Lower lobe of right lung (tissue), 2 donors: Measurements from ENCODE around the gene MRPL17. TPM values are rescaled to one million over a fixed set of nuclear protein-coding genes. Genes with fewer than 3 reads are reported as not detected.
"Not testable (repeated sequence)": the region's sequence is repeated elsewhere in the genome, so short reads cannot be mapped to it uniquely, and the experiment has no call there.

Source experiments
- ATAC-seq, 2 donors: fragments of 200-7000 bp; cut with Tn5 transposase; one replicate each; pipeline ENCODE4 v1.9.1; 2020 to 2022; ENCODE audit warnings: mild to moderate bottlenecking in 2 of 2, moderate library complexity in 2 of 2
- DNase-seq: peaks from one replicate; pipeline ENCODE4 v3.0.0-alpha.2; 2020
- H3K27ac ChIP-seq: fragments of 200-600 bp; one replicate; pipeline ENCODE4 v1.8.0; 2022
- H3K27me3 ChIP-seq: fragments of 200-600 bp; one replicate; pipeline ENCODE4 v1.8.0; 2022; ENCODE audit warnings: low read depth
- H3K36me3 ChIP-seq: fragments of 200-600 bp; one replicate; pipeline ENCODE4 v1.8.0; 2022; ENCODE audit warnings: mild to moderate bottlenecking
- H3K4me1 ChIP-seq: fragments of 200-600 bp; one replicate; pipeline ENCODE4 v1.8.0; 2022
- H3K4me3 ChIP-seq: fragments of 200-600 bp; one replicate; pipeline ENCODE4 v1.8.0; 2022; ENCODE audit warnings: mild to moderate bottlenecking
- H3K9me3 ChIP-seq: fragments of 200-600 bp; one replicate; pipeline ENCODE4 v1.8.0; 2022
- CTCF ChIP-seq: fragments of 200-600 bp; IDR thresholded peaks from one replicate; pipeline ENCODE4 v1.8.0; 2022; ENCODE audit warnings: antibody characterized with exemption, mild to moderate bottlenecking
- intact Hi-C: fragments of 100-400 bp; cut with DNase I; formaldehyde crosslinking; loops from one replicate; pipeline ENCODE4 v1.11.0; 2022
- total RNA-seq: library from RNA; stranded (reverse); fragmentation: NEBNext Ultra II Directional; extraction: Animal tissue kit (Norgen Biotek cat#: 25700); gene quantifications from one replicate; pipeline ENCODE4 v1.2.1, GENCODE V29; 2021
- donor health status: DM: no; HTN: yes; CAD: no; lungs with severe emphysema.

MRPL17 gene
- total RNA-seq, 1 donor from 2014 or later = 34.2 TPM

DNA sequence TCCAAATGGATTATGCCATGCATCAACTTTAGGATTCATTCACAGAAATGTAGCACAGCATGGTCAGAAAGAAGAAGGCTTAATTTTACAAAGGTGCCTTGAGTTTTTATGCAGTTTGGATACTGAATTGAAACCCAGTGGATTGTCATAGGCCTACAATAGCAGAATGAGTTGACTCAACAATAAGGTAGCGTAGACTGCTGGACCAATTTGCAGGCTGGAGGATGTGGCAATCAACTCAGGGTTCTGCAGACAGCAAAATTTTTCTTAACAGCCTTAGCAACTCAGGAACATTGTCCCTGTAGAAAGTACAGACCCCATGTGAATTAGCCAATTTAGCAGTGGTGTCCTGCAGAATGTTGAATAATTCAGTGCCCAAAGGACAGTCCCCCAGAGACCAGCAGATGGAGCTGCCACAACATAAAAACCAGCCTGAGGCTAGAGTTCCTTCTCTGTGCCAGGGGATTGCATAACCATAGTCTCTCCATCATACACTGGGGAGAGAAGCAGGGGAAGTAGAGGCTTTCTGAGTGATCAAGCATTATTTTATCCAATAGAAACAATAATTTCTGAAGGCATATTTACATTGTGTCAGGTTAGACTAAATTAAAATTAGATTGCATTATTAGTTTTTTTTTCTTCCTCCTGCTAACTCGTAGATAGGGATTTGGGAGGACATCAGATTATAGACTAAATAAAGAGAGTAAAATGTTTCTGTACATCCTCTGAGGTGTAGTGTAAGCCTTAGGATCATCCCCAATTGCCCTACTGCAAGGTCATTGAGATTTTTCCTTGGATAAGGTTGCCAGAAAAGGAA lies 20.3 kb upstream of the MRPL17 start:
- H3K4me3 ChIP-seq = no peak overlapping the region
- intact Hi-C loops = no loop called here
- no peak overlapping the region for H3K27ac ChIP-seq

DNA sequence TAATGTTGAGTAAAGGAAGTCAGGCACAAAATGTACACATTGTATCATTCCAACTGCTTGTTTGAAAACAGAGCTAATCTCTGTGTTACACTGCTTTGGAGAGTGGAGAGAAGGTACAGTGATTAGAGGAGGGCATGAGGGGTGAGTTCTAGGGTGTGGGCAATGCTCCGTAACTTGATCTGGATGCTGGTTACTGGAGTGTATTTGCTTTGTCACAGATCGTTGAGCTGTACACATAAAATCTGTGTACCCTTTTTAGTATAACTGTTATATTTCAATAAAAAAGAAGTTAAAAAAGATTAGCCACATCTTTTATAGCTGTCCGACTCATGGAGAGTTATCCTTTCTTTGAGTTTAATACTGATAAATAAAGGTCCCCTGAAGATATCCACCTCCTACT lies 18.8 kb upstream of the MRPL17 start:
- ATAC-seq, DNase-seq, H3K36me3 ChIP-seq, H3K4me3 ChIP-seq, H3K9me3 ChIP-seq, intact Hi-C loops, H3K27me3 ChIP-seq, H3K27ac ChIP-seq: not testable (repeated sequence)
- H3K4me1 ChIP-seq = peaks cover 11% of the 10 kb centered on the region

More for the DNA sequence above, 20.3 kb upstream of the MRPL17 start:
- no peaks in the 10 kb centered on the region for H3K36me3 ChIP-seq
- H3K9me3 ChIP-seq = no peaks in the 10 kb centered on the region
- peak; percentile 67 for TF ChIP-seq CTCF
- peaks cover 11% of the 10 kb centered on the region for H3K4me1 ChIP-seq
- ATAC-seq = peak; percentile 94 to 96
- no peak for DNase-seq
- no peaks in the 10 kb centered on the region for H3K27me3 ChIP-seq

GRCh38 chr11:6695377-6695776 lies 12.2 kb upstream of the MRPL17 start:
- H3K4me1 ChIP-seq = peaks cover 32% of the 10 kb centered on the region
- no peaks in the 10 kb centered on the region for H3K27me3 ChIP-seq
- no peaks in the 10 kb centered on the region for H3K9me3 ChIP-seq
- intact Hi-C loops = no loop called here
- H3K36me3 ChIP-seq = no peaks in the 10 kb centered on the region
- H3K4me3 ChIP-seq = no peak overlapping the region
- no peak for TF ChIP-seq CTCF
- DNase-seq (no peak), ATAC-seq (peak; percentile 63 to 70)
- peak overlapping the region; percentile 59 for H3K27ac ChIP-seq

GRCh38 chr11:6694229-6694535 lies 11.0 kb upstream of the MRPL17 start:
- H3K27ac ChIP-seq = no peak overlapping the region
- no peaks in the 10 kb centered on the region for H3K36me3 ChIP-seq

DNA sequence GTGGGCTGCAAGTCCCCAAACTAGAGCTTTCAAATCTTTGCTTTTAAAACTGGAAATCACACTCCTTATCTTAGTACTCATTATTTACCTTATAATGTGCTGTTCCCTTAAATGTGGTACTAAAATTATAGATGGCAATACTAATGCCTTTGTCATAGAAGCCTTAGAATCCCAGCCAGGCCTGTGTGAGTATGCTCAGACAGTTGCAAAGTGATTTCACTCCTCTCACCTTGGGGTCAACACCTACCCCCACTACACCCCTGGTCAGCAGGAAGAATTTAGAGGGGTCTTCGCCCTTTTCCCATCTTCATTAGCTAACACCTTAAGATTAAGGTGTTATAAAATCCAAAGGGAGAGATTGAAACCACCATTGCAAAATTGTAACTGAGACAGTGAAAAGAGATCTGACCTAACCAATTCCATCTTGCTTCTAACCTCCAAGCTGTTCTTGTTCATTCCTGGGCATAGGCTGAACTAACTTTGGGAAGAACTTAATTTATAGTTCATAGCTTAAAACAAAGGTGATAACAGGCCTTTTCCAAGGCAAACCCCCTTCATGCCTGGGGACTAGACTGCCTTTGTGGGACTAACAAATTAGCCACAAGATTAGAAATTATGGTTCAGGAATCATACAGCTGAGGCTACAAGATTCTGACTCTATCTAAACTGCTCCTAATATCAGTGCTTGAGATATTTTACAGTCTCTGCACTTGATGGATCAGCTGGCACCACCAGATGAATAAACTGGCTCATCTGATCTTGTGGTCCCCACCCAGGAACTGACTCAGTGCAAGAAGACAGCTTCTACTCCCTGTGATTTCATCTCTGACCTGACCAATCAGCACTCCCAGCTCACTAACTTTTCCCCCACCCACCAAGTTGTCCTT lies 10.4 kb upstream of the MRPL17 start:
- Histone ChIP-seq H3K27me3 (no peaks in the 10 kb centered on the region), H3K27ac (no peak overlapping the region), H3K36me3 (no peaks in the 10 kb centered on the region), H3K9me3 (no peaks in the 10 kb centered on the region), H3K4me1 (peaks cover 32% of the 10 kb centered on the region), H3K4me3 (no peak overlapping the region)
- ATAC-seq (peak in 1 of 2 donors; percentile 20), DNase-seq (no peak)
- no peak for TF ChIP-seq CTCF
- intact Hi-C loops = no loop called here

More at GRCh38 chr11:6694229-6694535, 11.0 kb upstream of the MRPL17 start:
- no peaks in the 10 kb centered on the region for H3K27me3 ChIP-seq
- ATAC-seq (no peak), DNase-seq (no peak)
- no peaks in the 10 kb centered on the region for H3K9me3 ChIP-seq
- TF ChIP-seq CTCF = no peak
- intact Hi-C loops = no loop called here
- H3K4me3 ChIP-seq = no peak overlapping the region
- peaks cover 32% of the 10 kb centered on the region for H3K4me1 ChIP-seq

GRCh38 chr11:6692128-6692527 lies 9.0 kb upstream of the MRPL17 start:
- TF ChIP-seq CTCF = no peak
- H3K4me3 ChIP-seq = no peak overlapping the region
- intact Hi-C loops = no loop called here

DNA sequence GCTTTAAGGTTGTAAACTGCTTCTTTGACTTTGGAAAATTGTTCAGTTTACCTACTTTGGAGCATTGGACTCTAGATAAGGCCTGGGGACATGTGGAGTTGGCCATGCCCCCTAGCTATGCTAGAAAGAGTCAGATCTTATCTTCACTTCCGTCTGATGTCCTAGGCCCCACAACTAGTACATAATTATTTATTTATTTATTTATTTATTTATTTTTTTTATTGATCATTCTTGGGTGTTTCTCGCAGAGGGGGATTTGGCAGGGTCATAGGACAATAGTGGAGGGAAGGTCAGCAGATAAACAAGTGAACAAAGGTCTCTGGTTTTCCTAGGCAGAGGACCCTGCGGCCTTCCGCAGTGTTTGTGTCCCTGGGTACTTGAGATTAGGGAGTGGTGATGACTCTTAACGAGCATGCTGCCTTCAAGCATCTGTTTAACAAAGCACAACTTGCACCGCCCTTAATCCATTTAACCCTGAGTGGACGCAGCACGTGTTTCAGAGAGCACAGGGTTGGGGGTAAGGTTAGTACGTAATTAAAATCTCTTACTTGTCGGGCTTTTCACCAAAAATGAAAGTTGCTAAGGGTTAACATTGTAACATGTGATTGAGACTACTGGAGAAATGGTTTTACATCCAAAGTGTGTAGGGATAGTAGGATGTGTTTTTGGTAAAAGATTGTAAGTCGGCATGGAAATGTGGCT lies 7.4 kb upstream of the MRPL17 start:
- H3K36me3 ChIP-seq, DNase-seq, H3K27ac ChIP-seq, H3K4me3 ChIP-seq, H3K9me3 ChIP-seq, intact Hi-C loops, H3K27me3 ChIP-seq: not testable (repeated sequence)
- H3K4me1 ChIP-seq = peaks cover 21% of the 10 kb centered on the region
- peak in 1 of 2 donors; percentile 41 for ATAC-seq

More at GRCh38 chr11:6692128-6692527, 9.0 kb upstream of the MRPL17 start:
- H3K9me3 ChIP-seq = no peaks in the 10 kb centered on the region
- DNase-seq = no peak
- no peaks in the 10 kb centered on the region for H3K27me3 ChIP-seq
- no peak overlapping the region for H3K27ac ChIP-seq
- peaks cover 32% of the 10 kb centered on the region for H3K4me1 ChIP-seq
- no peaks in the 10 kb centered on the region for H3K36me3 ChIP-seq
- ATAC-seq = no peak
